DLD1 (cell line): ENCODE data around the gene IQCF5.
"Not testable (repeated sequence)": the region's sequence is repeated elsewhere in the genome, so short reads cannot be mapped to it uniquely, and the experiment has no call there.

Experiments used
- in situ Hi-C: cut with HindIII; loops from 2 replicates; pipeline ENCODE4 v1.10.0; 2017; ENCODE audit warnings: low sequenced_read_pairs

The IQCF5 gene

DNA sequence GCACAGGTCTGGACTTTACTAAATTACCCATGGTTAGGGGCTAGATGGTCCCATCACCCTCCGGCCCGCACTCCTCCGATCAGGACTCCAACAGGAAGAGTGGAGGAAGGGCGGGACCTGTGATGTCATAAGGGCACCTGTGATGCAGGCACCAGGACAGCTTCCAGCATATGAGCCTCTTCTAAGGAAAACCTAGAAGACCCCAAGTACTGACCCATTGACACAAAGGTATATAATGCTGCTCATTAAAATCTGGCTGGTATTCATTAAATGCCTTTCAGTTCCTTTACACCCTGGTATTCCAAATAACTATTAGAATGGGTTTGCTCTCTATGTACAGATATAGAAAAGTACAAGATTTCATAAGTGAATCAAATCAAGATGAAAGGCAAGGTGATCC, at the start of gene IQCF5:
Gene IQCF5, minus strand, starts transcription at position 101 of the 400 bp plus-strand sequence. Its CDS starts 70 bp downstream, at position 31.
- in situ Hi-C loops = no loop called here

DNA sequence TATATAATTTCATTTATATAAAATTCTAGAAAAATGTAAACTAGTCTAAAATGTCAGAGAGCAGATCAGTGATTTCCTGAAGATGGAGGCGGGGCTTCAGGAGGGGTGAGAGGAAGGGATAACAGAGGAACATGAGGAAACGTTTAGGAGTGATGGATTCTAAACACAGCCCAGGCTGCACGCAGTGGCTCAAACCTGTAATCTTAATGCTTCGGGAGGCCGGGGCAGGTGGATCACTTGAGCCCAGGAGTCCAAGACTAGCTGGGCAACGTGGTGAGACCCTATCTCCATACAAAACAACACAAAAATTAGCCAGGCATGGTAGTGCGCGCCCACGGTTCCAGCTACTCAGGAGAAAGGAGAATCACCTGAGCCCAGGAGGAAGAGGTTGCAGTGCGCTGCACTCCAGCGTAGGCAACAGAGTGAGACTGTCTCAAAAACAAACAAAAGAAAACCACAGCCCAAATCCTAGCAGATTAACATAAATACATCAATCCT, 45.7 kb upstream of the IQCF5 start:
- in situ Hi-C loops = no loop called here

DNA sequence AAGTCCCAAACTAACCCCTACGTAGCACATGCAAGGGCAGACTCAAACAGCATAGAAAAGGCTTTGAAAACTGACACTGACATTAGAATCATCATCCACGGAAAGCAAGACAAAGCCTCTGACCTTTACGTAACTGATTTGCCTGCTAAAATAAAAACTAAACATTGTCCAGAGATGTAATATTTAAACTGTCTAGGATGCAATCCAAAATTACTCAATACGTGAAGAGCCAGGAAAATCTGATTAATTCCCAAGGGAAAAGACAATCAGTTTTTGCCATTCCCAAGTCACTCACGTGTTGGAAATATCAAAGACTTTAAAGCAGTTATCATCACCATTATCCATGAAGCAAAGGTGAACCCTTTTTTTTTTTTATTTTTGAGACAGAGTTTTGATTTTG, 41.0 kb upstream of the IQCF5 start:
- in situ Hi-C loops = no loop called here

DNA sequence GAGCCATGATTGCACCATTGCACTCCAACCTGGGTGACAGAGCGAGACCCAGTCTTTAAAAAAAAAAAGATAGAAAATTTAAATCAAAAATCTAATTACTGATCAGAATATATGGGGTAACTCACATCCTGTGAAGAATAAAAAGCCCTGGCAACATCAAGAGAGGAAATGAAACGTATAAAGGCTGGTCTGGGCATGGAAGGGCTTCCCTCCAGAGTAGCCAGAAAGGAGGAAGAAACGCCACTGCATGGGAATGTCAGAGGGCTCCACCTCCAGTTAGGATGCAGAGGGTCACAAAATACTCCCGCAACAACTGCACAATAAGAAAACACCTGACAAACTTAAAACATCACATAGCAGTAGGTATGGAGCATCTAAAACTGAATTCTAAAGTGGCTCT, 32.6 kb upstream of the IQCF5 start:
- in situ Hi-C loops = no loop called here

DNA sequence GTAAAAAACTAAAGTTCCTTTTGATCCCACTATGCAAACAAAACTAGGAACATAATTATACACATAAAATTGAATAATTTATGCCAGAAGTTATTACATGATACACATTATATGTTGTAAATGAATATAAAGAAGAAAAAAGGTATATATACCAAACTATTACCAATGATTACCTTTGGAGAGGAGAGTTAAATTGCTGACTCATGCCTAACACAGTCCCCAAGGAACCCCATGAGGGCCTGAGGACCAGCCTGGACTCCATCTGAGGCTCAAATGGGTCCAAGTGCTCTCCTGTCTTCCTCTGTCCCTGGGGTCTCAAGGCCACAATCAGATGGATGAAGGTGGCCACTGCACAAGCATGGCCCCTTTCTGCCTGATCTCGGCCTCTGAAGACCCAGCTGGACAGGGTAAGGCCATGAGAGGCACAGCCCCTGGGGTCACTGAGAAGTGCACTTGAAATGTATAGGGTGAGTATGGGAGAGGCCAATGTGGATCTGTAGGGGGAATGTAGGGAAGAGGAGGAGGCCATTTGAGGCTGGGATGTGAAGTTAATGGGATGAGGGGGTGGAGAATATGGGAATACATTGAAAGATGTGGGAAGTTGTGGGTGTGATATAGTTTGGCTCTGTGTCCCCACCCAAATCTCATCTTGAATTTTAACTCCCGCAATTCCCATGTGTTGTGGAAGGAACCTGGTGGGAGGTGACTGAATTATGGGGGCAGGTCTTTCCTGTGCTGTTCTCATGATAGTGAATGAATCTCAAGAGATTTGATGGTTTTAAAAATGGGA, 28.8 kb upstream of the IQCF5 start:
- in situ Hi-C loops = no loop called here

DNA sequence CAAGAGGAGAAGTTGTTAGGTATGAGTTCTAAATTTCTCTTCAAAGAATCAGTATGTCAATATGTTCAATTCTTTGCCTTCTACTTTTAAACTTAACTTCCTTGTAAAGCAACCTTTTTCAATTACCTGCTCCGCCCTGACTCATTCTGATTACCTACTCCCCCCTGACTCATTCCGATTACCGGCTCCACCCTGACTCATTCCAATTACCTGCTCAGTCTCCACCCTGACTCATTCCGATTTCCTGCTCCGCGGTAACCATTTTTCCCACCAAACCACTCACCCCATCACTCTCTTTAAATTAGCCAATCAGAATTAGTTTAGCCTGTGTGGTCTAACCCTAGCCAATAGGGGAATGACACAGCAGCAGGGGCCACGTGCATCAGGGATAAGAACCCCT, 27.0 kb upstream of the IQCF5 start:
- in situ Hi-C loops = not testable (repeated sequence)

DNA sequence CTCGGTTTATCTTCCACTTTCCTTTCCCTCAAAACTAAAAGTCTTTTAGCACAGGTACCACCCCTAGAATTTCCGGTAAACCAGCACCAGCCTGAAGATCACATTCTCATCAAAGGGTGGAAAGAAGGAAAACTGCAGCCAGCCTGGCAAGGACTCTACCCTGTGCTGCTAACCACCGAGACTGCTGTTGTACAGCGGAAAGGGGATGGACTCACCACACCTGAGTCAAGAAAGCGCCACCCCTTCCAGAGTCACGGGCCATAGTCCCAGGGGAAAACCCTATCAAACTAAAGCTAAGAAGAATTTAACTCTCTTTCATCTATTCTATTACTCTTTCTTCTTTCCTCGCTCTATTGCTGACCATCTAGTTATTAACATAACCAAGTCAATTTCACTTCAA, 24.6 kb upstream of the IQCF5 start:
- in situ Hi-C loops = not testable (repeated sequence)

DNA sequence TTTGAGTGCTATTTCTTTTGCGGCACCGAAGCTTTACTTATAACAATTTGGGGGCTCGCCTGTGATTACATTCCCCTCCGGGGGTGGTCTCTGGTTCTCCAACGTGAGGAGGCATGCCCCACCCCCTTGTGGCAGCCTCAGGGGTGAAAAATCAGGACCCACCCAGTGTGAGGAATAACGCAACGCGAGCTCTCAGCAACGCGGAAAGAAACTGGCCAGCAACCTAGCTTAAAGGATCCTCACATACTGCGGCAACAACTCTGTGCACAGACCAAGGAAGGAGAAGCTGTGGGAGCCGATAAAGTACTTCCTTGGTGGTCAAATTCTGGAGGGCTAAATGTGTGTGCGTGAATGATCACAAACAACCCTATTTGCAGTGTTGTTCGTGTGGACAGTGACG, 22.0 kb upstream of the IQCF5 start:
- in situ Hi-C loops = no loop called here

DNA sequence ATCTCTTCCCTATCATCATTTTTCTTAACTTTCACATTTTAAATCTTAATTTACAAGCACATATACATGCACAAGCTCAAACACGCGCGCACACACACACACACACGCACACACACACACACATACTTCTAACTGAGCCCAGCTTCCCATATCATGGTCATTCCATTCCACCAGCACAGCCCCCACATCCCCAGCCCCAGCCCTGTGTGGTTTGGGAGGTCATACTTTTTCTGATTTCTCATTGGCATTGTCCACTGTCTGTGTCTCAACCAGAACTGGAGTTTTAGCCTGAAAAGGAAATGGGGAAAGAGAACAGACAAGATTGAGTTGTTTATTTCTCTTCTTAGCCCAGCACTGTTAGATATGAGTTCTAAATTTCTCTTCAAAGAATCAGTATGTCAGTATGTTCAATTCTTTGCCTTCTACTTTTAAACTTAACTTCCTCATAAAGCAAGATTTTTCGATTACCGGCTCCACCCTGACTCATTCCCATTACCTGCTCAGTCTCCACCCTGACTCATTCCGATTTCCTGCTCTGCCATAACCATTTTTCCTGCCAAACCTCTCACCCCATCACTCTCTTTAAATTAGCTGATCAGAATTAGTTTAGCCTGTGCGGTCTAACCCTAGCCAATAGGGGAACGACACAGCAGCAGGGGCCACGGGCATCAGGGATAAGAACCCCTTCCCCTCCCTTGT, 21.4 kb upstream of the IQCF5 start:
- in situ Hi-C loops = no loop called here

DNA sequence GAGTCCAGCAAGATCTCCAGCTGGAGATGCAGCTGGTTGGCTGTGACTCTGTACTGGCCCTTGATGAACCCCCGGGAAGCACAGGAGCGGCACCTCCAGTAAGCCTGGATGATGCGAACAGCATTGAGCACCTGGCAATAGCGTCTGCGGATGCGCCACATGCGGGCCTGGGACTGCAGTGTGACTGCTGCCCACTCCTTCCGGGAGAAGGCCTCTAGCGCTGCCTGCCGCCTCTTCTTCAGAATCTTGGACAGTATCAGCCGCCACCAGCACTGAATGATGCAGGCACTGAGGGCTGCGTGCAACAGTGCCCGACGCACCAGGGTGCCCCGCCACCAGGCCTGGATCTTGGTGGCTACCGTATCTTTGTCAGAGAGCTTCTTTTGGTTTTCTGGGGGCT, 19.5 kb upstream of the IQCF5 start:
- in situ Hi-C loops = no loop called here

DNA sequence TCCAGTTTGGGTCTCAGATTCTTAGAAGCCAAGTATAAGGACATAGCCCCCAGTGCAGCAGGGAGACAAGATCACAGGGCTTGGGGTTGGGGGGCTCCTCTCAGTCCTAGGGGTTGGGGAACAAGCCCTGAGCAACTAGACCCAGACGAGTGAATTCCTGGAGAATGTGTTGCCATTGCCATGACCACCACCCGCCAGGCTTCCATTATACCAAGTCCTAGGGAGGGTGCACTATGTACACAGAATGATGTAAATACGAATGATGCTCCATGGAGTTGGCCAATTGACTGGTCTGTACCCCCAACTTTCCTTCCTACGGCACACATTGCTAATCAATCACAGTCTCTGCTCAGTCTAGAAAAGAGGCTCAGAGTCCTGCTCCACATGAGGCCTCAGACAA, 19.0 kb upstream of the IQCF5 start:
- in situ Hi-C loops = no loop called here

DNA sequence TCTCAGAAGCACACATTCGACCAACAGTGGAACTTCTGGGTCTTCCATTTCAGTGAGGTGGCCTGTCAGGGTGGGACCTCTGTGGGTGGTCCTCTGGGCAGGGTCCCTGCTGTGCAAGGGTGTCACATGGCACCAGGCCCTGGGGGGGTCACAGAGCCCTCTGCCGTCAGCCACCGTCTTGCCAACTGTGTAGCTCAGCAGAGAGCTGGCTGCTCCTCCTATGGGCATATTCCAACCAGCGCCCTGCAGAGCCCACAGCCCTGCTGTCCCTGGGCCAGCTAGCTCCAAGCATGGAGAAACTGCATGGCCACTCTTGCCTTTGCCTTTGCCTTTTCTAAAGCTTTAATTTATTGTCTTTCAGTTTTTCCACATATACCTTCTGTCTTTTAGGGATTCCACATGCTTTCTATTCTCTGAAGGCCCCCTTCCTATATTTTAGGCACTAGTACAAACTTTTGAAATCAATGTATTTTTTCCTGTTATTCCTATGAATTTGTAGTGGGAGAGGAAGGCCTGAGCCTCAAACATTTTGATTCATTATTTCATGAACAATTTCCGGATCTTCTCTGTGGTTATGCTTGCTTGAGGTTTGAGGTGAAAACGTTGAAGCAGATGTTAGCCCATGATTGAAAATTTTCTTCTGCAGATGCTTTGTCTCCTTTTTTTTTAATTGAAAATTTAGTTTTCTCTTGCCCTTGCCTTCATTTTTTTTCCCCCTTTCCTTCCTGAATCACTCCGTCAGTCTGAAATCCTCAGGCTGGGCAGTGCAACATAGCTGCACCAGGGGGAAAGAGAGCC, 16.0 kb upstream of the IQCF5 start:
- in situ Hi-C loops = no loop called here

DNA sequence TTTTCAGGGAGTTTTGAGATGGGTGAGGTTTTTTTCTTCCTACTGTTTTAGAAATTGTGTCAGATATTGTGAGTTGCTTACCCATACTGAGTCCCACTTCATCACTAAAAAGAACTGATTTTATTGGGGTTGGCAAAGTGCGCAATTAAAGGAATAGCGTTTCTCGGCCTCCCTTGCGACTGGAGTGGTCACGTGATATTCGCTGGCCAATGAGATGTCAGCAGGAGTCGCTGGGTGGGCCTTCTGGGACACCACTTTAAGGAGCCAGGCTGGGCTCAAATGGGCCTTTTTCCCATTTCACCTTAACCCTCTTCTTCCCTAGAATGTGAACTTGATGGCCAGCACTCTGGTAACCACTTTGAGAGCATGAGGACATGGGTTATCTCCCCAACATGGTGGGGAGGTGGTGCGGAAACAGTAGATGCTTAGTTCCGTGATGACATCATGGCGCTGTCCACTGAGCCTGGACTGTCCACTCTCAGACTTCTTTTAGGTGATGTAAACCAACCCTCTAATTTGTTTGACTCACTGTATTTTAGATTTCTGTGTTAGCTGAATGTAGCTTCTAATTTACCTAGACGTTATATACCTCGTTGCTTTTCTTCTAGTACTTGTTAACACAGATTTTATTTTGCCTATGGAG, 13.2 kb upstream of the IQCF5 start:
- in situ Hi-C loops = no loop called here

DNA sequence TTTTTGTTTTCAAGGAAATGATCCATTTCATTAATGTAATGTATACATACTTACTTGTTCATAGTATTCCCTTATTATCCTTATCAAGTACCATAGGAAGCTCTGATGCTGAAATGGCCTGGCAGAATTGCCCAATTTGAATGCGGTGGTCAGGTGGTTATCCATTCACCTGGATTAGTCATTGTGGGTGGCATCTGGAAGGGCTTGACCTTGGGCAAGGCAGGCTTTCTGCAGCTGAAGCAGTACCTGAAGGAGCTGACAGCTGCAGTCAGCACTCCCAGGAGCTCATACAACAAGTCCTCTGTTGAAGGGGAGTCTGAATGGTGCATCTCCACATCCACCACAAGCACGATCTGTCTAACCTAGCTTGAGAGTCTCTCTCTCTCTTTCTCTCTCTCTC, 12.2 kb upstream of the IQCF5 start:
- in situ Hi-C loops = no loop called here

DNA sequence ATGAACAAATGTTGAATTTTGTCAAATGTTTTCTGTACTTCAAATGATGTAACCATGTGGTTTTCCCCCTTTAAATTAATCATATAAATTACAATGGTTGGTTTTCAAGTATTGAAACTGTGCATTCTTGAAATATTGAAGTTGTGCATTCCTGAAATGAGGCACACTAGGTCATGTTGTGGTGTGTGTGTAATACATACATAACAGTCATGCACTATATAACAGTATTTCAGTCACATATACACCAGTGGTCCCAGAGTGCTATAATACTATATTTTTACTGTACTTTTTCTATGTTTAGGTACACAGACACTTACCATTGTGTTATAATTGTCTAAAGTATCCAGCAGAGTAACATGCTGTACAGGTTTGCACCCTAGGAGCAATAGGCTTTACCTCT, 11.0 kb upstream of the IQCF5 start:
- in situ Hi-C loops = no loop called here

DNA sequence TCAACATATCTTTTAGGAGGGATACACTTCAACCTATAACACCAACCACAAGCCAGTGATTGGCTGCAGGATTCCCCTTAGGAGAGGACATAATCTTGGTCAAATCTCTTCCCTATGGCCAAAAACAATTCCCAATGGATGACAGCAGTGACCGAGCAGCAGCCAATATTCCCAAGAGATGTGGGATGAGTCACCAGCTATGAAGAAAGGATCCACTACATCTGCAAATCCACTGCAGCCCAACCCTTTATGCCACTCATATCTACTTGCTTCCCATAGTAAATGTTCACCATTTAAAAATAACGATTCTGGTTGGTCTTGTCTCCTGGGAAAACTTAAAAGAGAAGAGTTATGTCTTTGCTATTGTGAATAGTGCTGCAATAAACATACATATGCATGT, 4.5 kb upstream of the IQCF5 start:
- in situ Hi-C loops = no loop called here

DNA sequence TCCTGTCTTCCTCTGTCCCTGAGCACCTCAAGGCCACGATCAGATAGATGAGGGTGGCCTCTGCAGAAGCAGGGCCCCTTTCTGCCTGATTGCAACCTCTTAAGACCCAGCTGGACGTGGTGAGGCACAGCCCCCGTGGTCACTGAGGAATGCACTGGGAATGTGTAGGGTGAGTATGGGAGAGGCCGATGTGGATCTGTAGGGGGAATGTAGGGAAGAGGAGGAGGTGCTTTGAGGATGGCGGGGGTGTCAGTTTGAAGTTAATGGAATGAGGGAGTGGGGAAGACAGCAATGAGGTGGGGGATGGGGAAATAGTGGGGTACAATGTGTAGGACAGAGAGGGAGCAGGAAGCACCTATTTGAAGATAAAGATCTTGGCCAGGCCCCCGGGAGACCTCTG, 785 bp upstream of the IQCF5 start:
- in situ Hi-C loops = no loop called here

DNA sequence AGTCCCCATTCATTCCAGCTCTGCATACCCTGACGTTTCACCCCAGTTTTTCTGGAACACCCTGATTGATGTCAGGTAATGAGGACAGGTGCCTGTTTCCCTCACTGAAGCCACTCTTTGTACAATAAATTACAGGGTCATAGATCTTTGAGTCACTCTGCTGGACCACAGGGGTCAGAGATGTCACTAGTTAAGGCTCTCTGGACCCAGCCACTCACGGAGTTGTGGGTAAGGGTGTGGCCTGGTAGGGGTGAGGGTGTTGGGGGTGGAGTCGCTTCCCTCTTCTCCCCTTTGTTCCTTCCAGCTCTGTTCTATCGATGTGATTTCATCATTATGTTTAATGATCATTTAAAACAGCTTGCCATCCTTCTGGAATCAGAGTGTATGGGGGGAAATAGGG, 512 bp downstream of the IQCF5 start:
- in situ Hi-C loops = no loop called here

DNA sequence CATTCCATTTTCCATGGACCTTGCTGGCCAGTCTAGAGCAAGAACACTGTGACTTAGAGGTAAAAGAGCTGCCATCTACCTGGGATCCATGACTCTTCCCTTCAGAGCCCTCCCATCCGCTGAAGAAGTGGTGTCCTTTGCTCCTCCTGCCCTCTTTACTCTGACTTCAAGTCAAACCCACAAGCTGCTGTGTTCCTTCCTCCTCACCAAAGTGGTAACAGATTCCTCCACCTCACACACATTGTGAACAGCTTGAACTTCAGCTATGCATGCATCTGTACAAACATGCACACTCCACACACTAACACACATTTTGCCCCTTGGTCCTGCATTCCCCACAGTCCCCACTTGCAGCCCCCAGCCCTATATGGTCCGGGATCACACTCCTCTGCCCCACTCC, 990 bp downstream of the IQCF5 start:
- in situ Hi-C loops = no loop called here

DNA sequence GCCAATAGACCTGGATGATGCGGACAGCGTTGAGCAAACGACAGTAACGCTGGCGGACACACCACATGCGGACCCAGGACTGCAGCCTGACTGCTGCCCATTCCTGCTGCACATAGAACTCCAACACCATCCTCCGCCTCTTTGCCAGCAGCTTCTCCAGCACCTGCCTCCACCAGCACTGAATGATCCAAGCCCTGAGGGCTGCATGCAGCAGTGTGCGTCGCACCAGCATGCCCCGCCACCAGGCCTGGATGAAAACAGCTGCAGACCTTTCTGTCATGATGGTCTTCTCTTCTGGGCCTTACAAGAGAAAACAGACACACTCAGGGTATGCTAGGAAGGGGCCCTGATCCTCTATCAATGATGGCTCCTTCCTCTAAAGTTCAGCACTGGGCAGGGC, 1.5 kb downstream of the IQCF5 start:
- in situ Hi-C loops = no loop called here

DNA sequence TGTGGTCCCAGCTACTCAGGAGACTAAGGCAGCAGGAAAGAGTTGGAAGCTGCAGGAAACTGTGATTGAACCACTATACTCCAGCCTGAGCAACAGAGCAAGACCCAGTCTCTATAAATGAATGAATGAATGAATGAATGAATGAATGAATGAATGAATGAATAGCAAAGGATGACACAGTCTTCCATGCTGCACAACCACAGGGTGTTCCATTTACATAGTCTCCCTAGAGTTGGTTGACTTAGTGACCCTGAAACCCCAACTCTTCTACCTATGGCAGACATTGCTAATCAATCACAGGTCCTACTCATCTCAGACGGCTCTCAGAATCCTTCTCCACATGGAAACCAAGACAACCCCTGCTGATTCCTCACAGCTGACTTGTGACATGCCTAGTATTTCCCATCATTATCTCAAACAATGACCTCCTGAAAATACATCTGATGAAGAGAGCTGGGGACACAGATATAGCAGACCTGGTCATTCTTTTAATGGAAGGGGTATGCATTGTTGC, 2.1 kb downstream of the IQCF5 start:
- in situ Hi-C loops = no loop called here
